Activated T-helper 1 cell treated with anti-CD3 and anti-CD28 coated beads, Interleukin-12 subunit alpha, Interleukin-12 subunit beta, Interleukin-2, Interleukin-4 antibody, amounts not matched to agents 30 ng/mL and 10 ng/mL and 1 ng/mL, durations not matched to agents 14 hours and 24 hours and 36 hours (primary cell): Measurements from ENCODE around the gene NCK2. TPM values are rescaled to one million over a fixed set of nuclear protein-coding genes. Genes with fewer than 3 reads are reported as not detected.

Experiments used
- DNase-seq: peaks from one replicate; pipeline ENCODE4 v3.0.0; 2021; ENCODE audit warnings: low spot score
- H3K27ac Mint-ChIP-seq: one replicate; pipeline ENCODE4 v1.8.0; 2021; ENCODE audit warnings: mild to moderate bottlenecking, mixed read lengths
- H3K27me3 Mint-ChIP-seq: one replicate; pipeline ENCODE4 v1.8.0; 2022; ENCODE audit warnings: mild to moderate bottlenecking, moderate library complexity, mixed read lengths; ENCODE audit not compliant: insufficient read depth
- H3K36me3 Mint-ChIP-seq: one replicate; pipeline ENCODE4 v1.8.0; 2021; ENCODE audit warnings: low read depth, mixed read lengths
- H3K4me1 Mint-ChIP-seq: one replicate; pipeline ENCODE4 v1.8.0; 2021; ENCODE audit warnings: low read depth, mixed read lengths
- H3K4me3 Mint-ChIP-seq: one replicate; pipeline ENCODE4 v1.8.0; 2021; ENCODE audit warnings: mild to moderate bottlenecking, moderate library complexity, mixed read lengths
- H3K9me3 Mint-ChIP-seq: one replicate; pipeline ENCODE4 v1.8.0; 2021; ENCODE audit warnings: mixed read lengths
- intact Hi-C: fragments of 100-400 bp; cut with micrococcal nuclease; formaldehyde crosslinking; loops from one replicate; pipeline ENCODE4 v1.15.1; 2024
- total RNA-seq: library from RNA; stranded (reverse); gene quantifications from 2 replicates; pipeline ENCODE4 v1.2.3, GENCODE V29; 2022

NCK2 gene
- total RNA-seq, 1 donor from 2014 or later: 79.9 TPM

- no peaks in the 10 kb centered on the region for H3K9me3 Mint-ChIP-seq
- H3K4me3 Mint-ChIP-seq: peak overlapping the region; percentile 76
- peaks cover 86% of the 10 kb centered on the region for H3K4me1 Mint-ChIP-seq
- H3K36me3 Mint-ChIP-seq: peaks cover 26% of the 10 kb centered on the region
- no peaks in the 10 kb centered on the region for H3K27me3 Mint-ChIP-seq
- H3K27ac Mint-ChIP-seq: peak overlapping the region; percentile 94
- no peak for DNase-seq
- intact Hi-C loops: loop anchor here (1.0 to 10.0 kb wide), 3 partner anchors 49 to 461 kb away; partner anchors contain the start of gene C2orf49
Measured at GRCh38 chr2:105795575-105795934, 50.8 kb downstream of the NCK2 start.

- peaks cover 29% of the 10 kb centered on the region for H3K36me3 Mint-ChIP-seq
- H3K27me3 Mint-ChIP-seq: no peaks in the 10 kb centered on the region
- peak overlapping the region; percentile 94 for H3K27ac Mint-ChIP-seq
- peak overlapping the region; percentile 76 for H3K4me3 Mint-ChIP-seq
- no peaks in the 10 kb centered on the region for H3K9me3 Mint-ChIP-seq
- no peak for DNase-seq
- peaks cover 86% of the 10 kb centered on the region for H3K4me1 Mint-ChIP-seq
- intact Hi-C loops: loop anchor here (2.0 to 10.0 kb wide), 4 partner anchors 19 to 461 kb away; partner anchors contain the start of gene C2orf49
Measured at GRCh38 chr2:105796131-105796638, 51.5 kb downstream of the NCK2 start.

GRCh38 chr2:105796791-105797190 is 52.1 kb downstream of the NCK2 start:
- DNase-seq: no peak
- Mint-ChIP-seq H3K9me3 (no peaks in the 10 kb centered on the region), H3K36me3 (peaks cover 29% of the 10 kb centered on the region), H3K27ac (peak overlapping the region; percentile 97), H3K4me1 (peaks cover 86% of the 10 kb centered on the region), H3K27me3 (no peaks in the 10 kb centered on the region), H3K4me3 (peak overlapping the region; percentile 77)
- intact Hi-C loops: loop anchor here (1.0 to 10.0 kb wide), 6 partner anchors 20 to 462 kb away; partner anchors contain the start of gene C2orf49

GRCh38 chr2:105797298-105797819 is 52.6 kb downstream of the NCK2 start:
- intact Hi-C loops: loop anchor here (1.0 to 10.0 kb wide), 6 partner anchors 21 to 463 kb away; partner anchors contain the start of gene C2orf49
- Mint-ChIP-seq H3K9me3 (no peaks in the 10 kb centered on the region), H3K36me3 (peaks cover 32% of the 10 kb centered on the region), H3K4me1 (peaks cover 89% of the 10 kb centered on the region), H3K27me3 (no peaks in the 10 kb centered on the region), H3K27ac (peak overlapping the region; percentile 97), H3K4me3 (peak overlapping the region; percentile 77)
- DNase-seq: no peak

- Mint-ChIP-seq H3K27ac (peak overlapping the region; percentile 97), H3K36me3 (peaks cover 29% of the 10 kb centered on the region), H3K4me1 (peaks cover 89% of the 10 kb centered on the region), H3K9me3 (no peaks in the 10 kb centered on the region), H3K27me3 (no peaks in the 10 kb centered on the region), H3K4me3 (peak overlapping the region; percentile 77)
- intact Hi-C loops: loop anchor here (1.0 to 10.0 kb wide), 4 partner anchors 11 to 464 kb away; partner anchors contain the start of gene C2orf49
- no peak for DNase-seq
Measured at GRCh38 chr2:105798595-105798994, 53.9 kb downstream of the NCK2 start.

GRCh38 chr2:105800036-105800713 is 55.5 kb downstream of the NCK2 start:
- intact Hi-C loops: no loop called here
- Mint-ChIP-seq H3K4me3 (peak overlapping the region; percentile 66), H3K4me1 (peaks cover 97% of the 10 kb centered on the region), H3K27ac (peak overlapping the region; percentile 92), H3K27me3 (no peaks in the 10 kb centered on the region), H3K36me3 (peaks cover 40% of the 10 kb centered on the region), H3K9me3 (no peaks in the 10 kb centered on the region)
- DNase-seq: no peak

- H3K27me3 Mint-ChIP-seq: no peaks in the 10 kb centered on the region
- intact Hi-C loops: no loop called here
- no peaks in the 10 kb centered on the region for H3K9me3 Mint-ChIP-seq
- DNase-seq: no peak
- H3K4me1 Mint-ChIP-seq: peaks cover 94% of the 10 kb centered on the region
- H3K4me3 Mint-ChIP-seq: peak overlapping the region; percentile 66
- H3K36me3 Mint-ChIP-seq: peaks cover 43% of the 10 kb centered on the region
- peak overlapping the region; percentile 92 for H3K27ac Mint-ChIP-seq
Measured at GRCh38 chr2:105800953-105801635, 56.4 kb downstream of the NCK2 start.

GRCh38 chr2:105801961-105802360 is 57.2 kb downstream of the NCK2 start:
- H3K9me3 Mint-ChIP-seq: no peaks in the 10 kb centered on the region
- no peak for DNase-seq
- peaks cover 95% of the 10 kb centered on the region for H3K4me1 Mint-ChIP-seq
- H3K36me3 Mint-ChIP-seq: peaks cover 44% of the 10 kb centered on the region
- H3K27me3 Mint-ChIP-seq: no peaks in the 10 kb centered on the region
- H3K4me3 Mint-ChIP-seq: peak overlapping the region; percentile 58
- peak overlapping the region; percentile 88 for H3K27ac Mint-ChIP-seq
- intact Hi-C loops: loop anchor here (1.0 to 2.0 kb wide), 6 partner anchors 12 to 392 kb away; partner anchors contain the start of gene UXS1

- Mint-ChIP-seq H3K27ac (peak overlapping the region; percentile 88), H3K27me3 (no peaks in the 10 kb centered on the region), H3K9me3 (no peaks in the 10 kb centered on the region), H3K4me1 (peaks cover 93% of the 10 kb centered on the region), H3K4me3 (peak overlapping the region; percentile 58), H3K36me3 (peaks cover 45% of the 10 kb centered on the region)
- intact Hi-C loops: loop anchor here (1.0 to 2.0 kb wide), 6 partner anchors 12 to 392 kb away; partner anchors contain the start of gene UXS1
- DNase-seq: peak; percentile 70
Measured at GRCh38 chr2:105802587-105802986, 57.9 kb downstream of the NCK2 start.

- Mint-ChIP-seq H3K27me3 (no peaks in the 10 kb centered on the region), H3K4me3 (no peak overlapping the region), H3K9me3 (no peaks in the 10 kb centered on the region), H3K27ac (peak overlapping the region; percentile 88), H3K36me3 (peaks cover 47% of the 10 kb centered on the region), H3K4me1 (peaks cover 93% of the 10 kb centered on the region)
- intact Hi-C loops: loop anchor here (1.0 to 2.0 kb wide), 5 partner anchors 19 to 70 kb away; no protein-coding TSS in a partner anchor
- DNase-seq: no peak
Measured at GRCh38 chr2:105803337-105803736, 58.6 kb downstream of the NCK2 start.

- Mint-ChIP-seq H3K9me3 (no peaks in the 10 kb centered on the region), H3K36me3 (peaks cover 46% of the 10 kb centered on the region), H3K4me1 (peaks cover 93% of the 10 kb centered on the region), H3K4me3 (no peak overlapping the region), H3K27me3 (no peaks in the 10 kb centered on the region), H3K27ac (peak overlapping the region; percentile 88)
- intact Hi-C loops: loop anchor here (1.0 to 2.0 kb wide), 5 partner anchors 19 to 70 kb away; no protein-coding TSS in a partner anchor
- no peak for DNase-seq
Measured at GRCh38 chr2:105803773-105804172, 59.1 kb downstream of the NCK2 start.

GRCh38 chr2:105804266-105804665 is 59.6 kb downstream of the NCK2 start:
- Mint-ChIP-seq H3K4me1 (peaks cover 93% of the 10 kb centered on the region), H3K27ac (peak overlapping the region; percentile 88), H3K36me3 (peaks cover 49% of the 10 kb centered on the region), H3K27me3 (no peaks in the 10 kb centered on the region), H3K9me3 (no peaks in the 10 kb centered on the region), H3K4me3 (no peak overlapping the region)
- no peak for DNase-seq
- intact Hi-C loops: no loop called here
